AG10803 (cell line): ENCODE measurements around the gene RHEBL1.

Experiments
- DNase-seq: peaks from one replicate; pipeline ENCODE4 v3.0.0; 2010; ENCODE audit warnings: low read depth
- H3K4me3 ChIP-seq: 2 replicates; pipeline ENCODE4 v1.5.1; 2011; ENCODE audit warnings: mild to moderate bottlenecking, low read length, control low read depth
- TF ChIP-seq, protein P1 (sequence below): conservative IDR thresholded peaks from 2 replicates; pipeline ENCODE4 v1.5.1; 2011; ENCODE audit warnings: mild to moderate bottlenecking, low read length, control low read depth, inconsistent platforms

RHEBL1 gene

DNA sequence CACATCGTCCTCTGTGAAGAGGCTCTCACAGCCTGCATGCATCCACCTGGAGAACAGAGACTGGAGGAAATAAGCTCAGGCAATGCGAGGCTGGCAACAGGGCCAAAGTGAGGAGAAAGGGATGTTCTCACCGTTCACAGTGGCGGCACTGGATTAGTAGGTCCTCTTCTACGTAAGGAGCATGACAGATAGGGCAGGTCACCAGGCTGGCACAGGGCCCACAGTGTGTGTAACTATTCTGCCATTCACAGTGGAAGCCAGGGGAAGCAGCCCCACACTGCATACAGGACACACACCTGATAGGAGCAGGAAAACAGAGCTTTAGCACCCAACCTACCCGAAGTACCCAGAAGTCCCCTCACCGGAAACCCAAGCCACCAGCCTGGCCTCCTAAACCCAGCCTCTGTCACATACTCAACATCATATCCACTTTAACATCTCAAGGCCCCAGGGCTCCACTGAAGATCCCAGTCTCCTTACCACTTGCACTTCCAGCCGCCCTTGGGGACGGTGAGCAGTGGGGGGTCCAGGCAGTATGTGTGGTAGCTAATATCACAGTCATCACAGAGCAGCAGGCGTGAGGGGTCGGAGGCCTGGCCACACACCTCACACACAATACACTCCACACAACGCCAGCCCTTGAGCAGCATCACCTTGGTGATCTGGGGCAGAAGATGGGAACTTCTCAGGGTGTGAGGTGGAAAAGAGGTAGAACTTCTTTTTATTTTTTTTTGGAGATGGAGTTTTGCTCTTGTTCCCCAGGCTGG lies 23.5 kb downstream of the RHEBL1 start:
- no peak overlapping the region for H3K4me3 ChIP-seq
- no peak for DNase-seq
- TF ChIP-seq, protein P1, sequence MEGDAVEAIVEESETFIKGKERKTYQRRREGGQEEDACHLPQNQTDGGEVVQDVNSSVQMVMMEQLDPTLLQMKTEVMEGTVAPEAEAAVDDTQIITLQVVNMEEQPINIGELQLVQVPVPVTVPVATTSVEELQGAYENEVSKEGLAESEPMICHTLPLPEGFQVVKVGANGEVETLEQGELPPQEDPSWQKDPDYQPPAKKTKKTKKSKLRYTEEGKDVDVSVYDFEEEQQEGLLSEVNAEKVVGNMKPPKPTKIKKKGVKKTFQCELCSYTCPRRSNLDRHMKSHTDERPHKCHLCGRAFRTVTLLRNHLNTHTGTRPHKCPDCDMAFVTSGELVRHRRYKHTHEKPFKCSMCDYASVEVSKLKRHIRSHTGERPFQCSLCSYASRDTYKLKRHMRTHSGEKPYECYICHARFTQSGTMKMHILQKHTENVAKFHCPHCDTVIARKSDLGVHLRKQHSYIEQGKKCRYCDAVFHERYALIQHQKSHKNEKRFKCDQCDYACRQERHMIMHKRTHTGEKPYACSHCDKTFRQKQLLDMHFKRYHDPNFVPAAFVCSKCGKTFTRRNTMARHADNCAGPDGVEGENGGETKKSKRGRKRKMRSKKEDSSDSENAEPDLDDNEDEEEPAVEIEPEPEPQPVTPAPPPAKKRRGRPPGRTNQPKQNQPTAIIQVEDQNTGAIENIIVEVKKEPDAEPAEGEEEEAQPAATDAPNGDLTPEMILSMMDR = no peak

DNA sequence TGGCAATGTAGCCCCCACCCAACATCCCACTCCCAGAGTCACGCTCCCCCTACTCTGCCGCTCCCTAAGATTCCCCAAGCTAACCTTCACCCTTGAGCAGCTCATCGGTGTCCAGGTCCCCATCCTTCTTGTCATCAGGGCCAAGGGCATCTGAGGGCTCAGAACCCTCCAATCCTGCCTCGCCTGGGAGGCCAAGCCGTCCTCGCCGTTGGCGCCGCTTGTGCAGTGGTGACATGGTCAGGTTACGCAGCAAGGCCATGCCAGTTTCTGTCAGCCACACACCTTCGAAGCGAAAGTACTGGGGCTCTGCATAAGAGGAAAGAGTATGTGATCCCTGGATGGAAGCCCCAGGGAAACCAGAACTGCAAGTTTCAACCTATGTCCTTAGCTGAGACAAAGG lies 25.1 kb downstream of the RHEBL1 start:
- no peak overlapping the region for H3K4me3 ChIP-seq
- DNase-seq = no peak
- TF ChIP-seq, protein P1 = no peak

DNA sequence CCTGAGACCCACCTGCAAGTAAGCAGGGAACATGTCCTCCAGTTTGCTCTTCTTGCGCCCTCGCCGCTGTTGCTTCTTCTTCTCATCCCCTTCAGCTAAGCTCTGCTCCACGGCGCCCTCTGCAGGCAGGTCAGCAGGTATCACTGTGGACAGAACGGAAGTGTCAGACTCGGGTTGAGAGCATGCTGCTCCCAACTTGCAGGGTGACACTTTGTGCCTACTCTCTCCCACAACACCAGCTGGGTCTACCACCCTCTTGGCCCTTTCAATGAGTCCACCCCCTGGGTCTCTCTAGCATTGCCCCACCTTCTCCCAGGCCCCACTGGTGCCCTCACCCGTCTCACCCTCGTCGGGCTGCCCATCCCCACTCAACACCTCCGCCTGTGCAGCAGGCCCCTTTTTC lies 25.9 kb downstream of the RHEBL1 start:
- no peak overlapping the region for H3K4me3 ChIP-seq
- DNase-seq = peak; percentile 47
- TF ChIP-seq, protein P1 = peak; percentile 62

DNA sequence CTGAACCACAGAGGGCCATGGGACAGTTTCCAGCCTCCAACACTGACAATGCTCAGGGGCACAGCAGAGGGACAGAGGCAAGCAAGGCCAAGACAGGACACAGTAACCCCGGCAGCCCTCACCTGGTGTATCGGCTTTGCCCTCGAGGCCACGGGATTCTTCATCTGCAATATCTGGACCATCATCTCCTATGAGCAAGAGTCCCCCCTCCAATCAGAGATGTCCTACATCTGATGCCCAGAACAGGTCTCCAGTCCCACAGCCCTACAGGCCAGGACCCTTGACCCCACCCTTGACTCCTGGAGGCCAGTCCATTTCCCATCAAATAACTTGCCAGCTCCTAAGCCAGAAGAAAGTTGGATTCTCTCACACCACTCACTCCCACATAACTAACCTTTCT lies 26.5 kb downstream of the RHEBL1 start:
- no peak for DNase-seq
- TF ChIP-seq, protein P1 = no peak

DNA sequence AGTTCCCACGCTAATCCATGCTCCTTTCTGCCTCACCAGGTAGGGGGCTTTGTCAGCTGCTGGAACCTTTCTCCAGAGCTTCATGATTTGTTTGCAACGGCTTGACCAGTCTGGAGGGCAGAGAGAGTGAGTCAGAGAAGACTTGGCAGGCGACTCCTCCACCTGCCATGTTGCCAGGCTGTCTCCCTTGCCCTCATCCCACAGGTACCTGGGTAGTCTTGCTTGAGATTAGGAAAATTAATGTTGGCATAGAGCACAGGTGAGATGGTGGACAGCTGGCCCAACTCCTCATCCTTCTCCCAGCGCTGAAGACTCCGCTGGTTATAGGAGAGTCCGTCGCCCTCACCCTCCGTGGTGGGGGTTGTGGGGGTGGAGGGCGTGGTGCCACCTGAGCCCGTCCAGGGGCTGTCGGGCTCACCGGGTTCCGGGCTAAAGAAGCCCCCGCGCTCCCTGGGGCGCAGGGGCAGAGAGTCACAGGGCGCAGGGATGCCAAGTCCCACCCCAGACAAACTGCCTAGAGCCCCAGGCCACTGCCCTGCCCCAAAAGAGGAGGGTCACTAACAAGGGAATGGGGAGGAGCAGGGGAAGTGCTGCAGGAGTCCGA lies 27.8 kb downstream of the RHEBL1 start:
- DNase-seq = no peak
- TF ChIP-seq, protein P1 = no peak
- no peak overlapping the region for H3K4me3 ChIP-seq

More for the DNA sequence above, 26.5 kb downstream of the RHEBL1 start:
- no peak overlapping the region for H3K4me3 ChIP-seq

DNA sequence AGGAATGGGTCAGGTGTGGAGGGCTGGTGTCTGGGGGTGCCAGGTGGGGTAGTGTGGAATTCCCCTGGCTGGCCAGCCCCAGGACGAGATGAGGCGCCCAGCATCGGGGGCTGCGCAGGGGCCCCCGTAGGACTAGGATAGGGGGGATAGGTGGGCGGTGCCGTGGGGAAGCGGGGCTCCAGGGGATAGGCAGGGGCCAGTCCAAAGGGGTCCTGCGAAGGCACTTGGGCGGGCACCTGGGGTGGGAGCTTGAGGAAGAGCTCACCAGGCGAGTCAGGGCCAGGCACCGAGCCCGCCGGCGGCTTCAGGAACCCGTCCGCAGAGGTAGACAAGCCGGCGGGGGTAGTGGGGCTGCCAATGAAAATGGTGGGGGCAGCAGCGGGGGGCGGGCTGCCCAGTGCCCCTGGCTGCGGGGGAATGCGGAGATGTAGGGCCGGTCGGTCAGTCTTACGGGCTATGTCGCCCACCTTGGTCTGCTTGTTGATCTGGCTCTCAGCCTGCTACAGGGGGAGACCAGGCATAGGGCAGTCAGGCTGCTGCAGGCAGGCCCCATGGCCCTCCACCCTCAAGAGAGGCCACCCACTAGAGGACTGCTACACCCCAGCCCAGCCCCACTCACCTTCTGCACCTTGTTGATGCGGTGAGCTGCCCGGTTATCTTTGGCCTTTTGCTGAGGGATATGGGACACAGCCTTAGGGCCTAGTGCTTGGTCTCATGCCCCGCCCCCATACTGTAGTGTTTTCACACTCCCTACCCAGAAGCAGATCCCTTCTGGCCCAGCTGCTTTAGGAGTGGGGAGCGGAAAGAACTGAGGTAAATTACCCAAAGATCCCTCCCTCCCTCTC lies 28.5 kb downstream of the RHEBL1 start:
- TF ChIP-seq, protein P1 = no peak
- no peak for DNase-seq
- H3K4me3 ChIP-seq = no peak overlapping the region
